Measurements from ENCODE around the gene GMPPA.

DNA sequence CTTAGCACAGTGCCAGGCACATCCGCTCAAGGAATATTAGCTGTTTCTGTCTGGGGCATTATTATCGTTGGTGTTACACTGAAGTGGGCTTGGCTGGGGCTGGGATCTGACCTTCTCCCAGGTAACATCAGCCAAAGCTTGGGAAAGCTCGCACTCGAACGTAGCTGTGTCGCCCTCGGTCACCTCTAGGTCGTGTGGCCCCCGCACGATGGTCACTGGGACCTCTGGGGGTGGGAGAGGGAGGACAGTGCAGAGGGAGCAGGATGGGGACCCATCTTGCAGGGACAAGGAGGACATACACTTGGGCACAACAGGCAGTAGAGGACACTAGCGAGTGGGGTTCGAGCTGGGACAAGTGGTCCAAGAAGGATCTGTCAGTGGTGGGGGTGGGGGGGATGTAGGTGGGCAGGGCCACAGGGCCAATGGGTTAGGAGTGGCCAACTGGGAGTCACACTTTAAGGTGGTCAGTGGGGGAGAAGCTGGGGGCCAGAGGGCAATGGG, 54.8 kb downstream of the GMPPA start:
- TF ChIP-seq, protein P1, sequence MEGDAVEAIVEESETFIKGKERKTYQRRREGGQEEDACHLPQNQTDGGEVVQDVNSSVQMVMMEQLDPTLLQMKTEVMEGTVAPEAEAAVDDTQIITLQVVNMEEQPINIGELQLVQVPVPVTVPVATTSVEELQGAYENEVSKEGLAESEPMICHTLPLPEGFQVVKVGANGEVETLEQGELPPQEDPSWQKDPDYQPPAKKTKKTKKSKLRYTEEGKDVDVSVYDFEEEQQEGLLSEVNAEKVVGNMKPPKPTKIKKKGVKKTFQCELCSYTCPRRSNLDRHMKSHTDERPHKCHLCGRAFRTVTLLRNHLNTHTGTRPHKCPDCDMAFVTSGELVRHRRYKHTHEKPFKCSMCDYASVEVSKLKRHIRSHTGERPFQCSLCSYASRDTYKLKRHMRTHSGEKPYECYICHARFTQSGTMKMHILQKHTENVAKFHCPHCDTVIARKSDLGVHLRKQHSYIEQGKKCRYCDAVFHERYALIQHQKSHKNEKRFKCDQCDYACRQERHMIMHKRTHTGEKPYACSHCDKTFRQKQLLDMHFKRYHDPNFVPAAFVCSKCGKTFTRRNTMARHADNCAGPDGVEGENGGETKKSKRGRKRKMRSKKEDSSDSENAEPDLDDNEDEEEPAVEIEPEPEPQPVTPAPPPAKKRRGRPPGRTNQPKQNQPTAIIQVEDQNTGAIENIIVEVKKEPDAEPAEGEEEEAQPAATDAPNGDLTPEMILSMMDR (optimal IDR thresholded peaks at IDR 0.05 in 1 of 3, IDR thresholded peaks at IDR 0.05 in 1 of 3, conservative IDR thresholded peaks at IDR 0.05 in 1 of 3; ENCODE audit: extremely low read depth in 1 of 3, insufficient read depth in 2 of 3, low read length in 3 of 3), result no peak
- no peak for TF ChIP-seq EZH2 (IDR thresholded peaks at IDR 0.05; ENCODE audit: low read length)
